IPS DF 4.7 (cell line): ENCODE results near the gene PSRC1.

Experiments
- DNase-seq: peaks from one replicate; pipeline ENCODE4 v3.0.0-alpha.2; 2013; ENCODE audit warnings: low spot score; ENCODE audit errors: extremely low read depth

Gene PSRC1

DNA sequence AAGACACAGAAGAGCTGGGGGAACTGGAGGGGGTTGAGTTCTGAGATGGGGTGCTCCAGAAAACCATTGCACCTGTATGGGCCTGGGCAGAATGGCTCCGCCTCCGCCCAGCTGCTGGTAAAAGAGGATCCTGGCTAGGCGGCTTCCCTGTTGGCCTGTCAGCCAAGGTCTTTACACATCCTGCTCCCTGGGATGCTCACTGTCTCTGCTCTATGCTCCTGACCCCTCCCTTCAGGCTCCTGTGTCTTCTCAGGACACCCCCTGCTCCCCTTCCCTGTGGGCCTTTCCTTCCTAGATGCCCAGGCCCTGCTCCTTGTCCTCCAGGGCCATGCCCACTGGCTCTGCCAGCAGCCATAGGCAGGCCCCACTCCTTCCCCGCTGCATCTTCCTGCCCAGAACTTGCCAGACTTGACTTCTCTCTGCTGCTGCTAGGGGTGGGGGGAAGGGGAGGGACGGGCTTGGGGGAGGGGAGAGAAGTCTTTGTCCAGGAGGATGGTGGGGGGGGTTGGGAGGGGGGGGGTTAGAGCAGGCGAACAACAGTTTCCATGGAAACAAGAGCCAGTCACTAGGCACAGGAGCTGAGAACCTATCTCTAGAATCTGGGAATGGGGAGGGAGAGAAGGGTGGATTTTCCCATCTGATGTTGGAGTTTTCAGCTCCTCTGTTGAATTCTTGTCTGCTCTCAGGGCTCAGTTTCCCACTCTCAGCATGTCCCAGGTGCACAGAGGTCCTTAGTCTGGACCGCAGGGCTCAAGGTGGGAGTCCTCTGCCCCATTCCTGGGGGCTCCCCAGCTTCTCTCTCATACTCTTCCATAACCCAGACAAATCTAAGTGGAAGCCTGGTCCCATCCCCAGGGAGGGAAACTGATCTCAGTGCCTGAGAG lies 23.0 kb downstream of the PSRC1 start:
- no peak for DNase-seq

DNA sequence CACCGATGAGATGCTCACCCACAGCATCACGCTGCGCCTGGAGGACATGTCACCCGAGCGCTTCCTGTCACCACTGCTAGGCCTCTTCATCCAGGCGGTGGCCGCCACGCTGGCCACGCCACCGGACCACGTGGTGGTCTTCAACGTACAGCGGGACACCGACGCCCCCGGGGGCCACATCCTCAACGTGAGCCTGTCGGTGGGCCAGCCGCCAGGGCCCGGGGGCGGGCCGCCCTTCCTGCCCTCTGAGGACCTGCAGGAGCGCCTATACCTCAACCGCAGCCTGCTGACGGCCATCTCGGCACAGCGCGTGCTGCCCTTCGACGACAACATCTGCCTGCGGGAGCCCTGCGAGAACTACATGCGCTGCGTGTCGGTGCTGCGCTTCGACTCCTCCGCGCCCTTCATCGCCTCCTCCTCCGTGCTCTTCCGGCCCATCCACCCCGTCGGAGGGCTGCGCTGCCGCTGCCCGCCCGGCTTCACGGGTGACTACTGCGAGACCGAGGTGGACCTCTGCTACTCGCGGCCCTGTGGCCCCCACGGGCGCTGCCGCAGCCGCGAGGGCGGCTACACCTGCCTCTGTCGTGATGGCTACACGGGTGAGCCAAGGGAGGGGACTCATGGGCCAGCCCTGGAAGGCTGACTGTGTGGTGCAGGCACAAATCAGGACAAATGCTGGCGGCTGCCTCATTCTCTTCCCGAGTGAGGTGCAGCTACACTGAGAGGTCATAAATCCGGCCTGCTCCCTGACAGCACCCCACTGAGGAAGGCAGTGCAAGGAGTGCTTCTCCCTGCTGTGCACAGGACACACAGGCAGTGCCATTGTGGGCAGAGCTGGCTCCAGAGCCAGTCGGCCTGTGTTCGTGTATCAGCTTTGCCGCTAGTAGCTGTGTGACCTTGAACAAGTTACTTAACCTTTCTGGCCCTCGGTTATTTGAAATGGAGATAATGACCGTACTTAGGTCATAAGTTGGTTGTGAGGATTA lies 24.2 kb downstream of the PSRC1 start:
- DNase-seq = no peak

DNA sequence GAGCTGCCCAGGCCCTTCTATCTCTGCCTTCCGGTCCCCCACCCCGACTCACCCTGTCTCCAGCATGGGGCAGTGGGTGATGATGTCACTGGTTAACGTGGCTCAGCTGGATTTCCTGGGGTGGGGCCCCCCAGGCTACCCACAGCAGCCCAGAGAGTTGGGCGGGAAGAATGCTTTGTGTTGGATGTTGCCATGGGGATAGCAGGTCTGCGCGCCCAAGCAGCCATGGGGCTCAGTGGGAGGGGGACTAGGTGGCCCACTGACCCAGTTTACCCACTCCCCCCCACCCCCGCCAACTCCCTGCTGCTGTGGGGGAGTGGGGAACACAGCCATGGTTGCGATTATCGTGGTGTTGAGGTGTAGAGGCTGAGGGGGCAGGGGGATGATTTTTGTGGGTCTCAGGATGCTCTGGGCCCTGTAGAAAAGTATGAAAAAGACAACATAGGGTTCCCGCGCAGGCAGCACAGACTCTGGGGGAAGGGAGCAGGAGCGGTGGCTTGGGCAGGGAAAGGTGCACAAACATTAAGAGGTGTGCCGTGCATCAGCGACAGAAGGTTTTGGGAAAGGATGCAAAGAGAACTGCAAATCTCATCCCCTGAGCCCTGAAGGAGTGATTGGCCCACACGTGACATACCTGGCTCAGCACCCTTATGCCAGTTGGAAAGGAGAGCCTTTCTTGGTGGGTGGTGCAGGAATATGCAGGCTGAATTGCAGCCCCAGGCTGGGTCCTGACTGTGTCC lies 25.1 kb downstream of the PSRC1 start:
- DNase-seq = no peak

DNA sequence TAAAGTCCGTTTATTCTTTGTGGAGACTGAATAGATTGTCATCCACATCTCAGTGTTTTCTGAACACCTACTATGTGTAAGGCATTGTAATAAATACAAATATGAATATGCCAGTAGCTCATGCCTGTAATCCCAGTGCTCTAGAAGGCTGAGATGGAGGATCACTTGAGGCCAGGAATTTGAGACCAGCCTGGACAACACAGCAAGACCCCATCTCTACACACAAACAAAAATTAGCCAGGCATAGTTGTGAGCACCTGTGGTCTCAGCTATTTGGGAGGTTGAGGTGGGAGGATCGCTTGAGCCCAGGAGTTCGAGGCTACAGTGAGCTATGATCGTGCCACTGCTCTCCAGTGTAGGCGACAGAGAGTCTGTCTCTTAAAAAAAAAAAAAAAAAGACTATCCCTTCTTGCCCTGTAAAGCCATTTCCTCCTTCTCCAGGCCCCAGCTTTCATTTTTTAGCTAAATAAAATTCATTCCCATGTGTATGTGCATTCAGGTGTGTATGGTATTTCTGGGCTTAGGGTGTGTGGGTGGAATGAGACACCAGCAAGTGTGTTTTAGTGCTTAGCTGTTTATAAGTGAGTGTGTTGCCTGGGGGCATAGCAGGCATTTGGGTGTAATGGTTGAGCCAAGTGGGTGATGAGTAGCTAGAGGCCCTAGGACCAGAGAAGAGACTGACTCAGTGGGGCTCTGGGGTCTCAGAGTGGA lies 25.8 kb downstream of the PSRC1 start:
- DNase-seq = no peak

DNA sequence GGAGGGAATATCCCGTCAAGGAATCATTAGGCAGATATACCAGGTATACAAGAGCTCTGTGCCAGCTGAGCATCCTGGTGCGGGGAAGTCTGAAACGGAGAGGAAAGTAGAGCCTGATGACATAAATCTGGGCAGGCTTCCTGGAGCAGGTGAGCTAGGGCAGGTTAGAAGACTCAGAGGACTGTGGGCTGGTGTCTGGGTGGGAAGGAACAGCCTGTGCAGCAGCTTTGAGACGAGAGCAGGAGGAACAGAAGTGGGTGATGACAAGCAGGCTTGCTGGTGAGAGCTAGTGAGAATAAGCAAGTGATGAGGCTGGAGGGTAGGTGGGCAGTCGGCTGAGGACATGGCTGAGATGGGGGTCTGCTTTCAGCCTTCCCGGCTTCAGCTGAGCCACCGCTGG lies 26.9 kb downstream of the PSRC1 start:
- DNase-seq = no peak

DNA sequence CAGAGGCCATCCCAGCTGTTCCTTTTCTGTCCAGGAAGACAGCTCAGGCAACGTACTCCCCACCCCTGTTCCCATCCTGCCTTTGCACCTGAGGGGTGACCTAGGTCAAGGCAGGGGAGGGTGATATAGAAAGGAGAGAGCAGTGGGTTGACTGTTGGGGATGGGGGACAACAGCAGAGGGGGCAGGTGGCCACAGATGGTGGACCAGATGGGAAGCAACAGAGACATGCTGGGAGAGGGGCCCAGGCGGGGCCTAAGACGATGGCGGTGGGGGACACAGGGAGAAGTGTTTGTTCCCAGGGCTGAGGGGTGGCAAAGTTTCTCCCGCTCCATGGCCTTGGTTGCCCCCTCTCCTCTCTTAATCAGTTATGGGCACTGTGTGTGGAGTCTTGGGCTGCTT lies 27.3 kb downstream of the PSRC1 start:
- no peak for DNase-seq

DNA sequence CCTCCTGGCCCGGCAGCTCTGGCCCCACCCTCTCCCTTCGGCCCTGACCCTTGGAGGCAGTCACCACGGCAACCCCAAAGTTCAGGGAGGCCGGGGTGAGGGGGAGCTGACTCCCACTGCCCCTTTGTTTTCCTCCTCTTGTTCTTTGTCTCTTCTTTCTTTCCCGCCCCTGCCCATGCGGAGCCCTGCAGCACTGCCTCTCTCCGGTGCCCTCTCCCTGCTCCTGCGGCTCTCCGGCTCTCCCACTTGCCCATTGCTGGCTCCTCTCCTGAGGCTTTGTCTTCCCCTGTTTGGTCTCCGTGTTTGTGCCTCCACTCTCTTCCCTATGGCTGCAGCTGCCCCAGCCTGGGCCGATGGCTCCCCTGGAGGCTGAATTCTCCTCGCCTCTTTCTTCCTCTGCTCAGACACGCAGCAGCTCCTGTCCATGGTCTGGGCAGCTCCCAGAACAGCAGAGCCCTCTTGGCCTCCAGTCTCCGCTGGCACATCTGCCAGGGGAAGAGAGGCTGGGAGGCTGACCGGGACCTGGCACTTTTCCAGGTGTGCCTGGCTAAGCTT lies 27.8 kb downstream of the PSRC1 start:
- DNase-seq = no peak

DNA sequence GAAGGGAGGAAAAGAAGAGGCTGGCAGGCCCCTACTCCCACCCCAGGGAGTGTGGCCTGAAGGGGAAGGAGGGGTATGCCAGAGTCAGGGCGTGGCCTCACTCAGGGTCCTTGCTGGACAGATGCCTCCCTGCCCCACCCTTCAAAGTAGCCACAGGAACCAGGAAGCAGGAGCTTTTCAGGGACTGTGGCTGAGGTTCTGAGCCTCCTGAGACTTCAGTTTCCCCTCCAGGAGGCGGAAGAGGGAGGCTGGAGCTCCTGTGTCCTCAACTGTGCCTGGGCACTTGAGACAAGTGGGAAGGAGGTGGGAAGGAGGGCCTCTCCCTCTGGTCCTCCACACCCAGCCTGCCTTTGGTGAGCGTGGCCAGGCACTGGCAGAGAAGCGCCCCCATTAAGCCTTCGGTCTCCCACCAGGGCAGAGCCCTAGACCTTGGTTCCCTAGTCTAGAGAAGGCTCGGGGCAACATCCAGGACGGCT lies 28.3 kb downstream of the PSRC1 start:
- no peak for DNase-seq

DNA sequence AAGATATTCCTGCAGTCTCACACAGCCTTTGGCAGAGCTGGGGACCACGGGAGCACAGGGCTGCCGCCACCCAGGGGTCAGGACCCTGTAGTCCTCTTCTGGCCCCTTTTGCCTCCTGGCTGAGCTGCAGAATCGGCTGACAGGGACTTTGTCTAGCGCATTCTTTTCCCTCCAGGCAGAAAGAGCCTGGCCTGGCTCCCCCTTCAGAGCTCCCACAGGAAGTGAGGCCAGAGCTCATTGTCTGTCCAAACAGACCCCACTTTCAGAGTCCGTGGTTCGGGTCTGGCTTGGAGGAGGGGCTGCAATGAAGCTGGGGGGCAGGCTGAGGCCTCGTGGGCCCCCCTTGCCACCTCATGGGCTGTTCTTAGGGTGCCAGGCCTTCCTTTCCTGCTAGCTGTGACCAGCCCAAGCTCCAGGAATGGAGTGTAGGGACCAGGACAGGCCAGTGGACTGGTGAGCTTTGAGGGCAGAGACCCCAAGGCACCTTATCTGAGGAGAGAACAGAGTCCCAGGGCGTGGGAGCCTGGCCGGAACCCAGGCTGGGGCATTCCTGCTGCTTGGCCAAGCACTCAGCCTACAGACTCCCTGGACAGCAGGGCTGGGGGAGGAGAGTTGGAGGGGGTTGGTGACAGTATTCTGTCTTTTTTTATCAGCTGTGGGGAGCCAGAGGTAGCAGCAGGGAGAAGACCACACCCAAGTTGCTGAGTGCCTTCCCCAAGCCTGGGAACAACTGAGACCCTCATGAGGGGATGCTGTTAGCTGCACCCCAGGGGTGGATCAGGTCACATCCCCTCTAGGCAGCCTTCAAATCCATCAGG lies 28.9 kb downstream of the PSRC1 start:
- no peak for DNase-seq

DNA sequence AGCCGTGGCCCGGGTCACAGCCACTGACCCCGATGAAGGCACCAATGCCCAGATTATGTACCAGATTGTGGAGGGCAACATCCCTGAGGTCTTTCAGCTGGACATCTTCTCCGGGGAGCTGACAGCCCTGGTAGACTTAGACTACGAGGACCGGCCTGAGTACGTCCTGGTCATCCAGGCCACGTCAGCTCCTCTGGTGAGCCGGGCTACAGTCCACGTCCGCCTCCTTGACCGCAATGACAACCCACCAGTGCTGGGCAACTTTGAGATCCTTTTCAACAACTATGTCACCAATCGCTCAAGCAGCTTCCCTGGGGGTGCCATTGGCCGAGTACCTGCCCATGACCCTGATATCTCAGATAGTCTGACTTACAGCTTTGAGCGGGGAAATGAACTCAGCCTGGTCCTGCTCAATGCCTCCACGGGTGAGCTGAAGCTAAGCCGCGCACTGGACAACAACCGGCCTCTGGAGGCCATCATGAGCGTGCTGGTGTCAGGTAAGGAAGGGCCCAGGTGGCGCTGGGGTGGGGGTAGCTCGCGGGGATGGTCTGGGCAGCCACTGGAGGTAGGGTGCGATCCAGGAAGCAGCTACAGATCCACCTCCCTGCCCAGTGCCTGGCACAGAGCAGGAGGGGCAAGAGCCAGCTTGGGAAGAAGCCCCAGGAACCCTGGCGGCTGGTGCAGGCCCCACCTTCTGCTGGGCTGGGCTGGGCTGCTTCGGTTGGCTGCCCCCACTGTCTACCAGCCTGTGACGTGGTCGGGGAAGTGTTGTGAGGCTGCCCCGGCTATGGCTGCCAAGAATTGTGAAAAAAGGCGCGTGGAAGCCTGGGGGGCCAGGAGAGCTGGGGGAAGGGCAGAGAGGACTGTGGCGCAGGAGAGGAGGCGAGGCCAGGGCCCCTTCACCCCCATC lies 29.8 kb downstream of the PSRC1 start:
- no peak for DNase-seq

DNA sequence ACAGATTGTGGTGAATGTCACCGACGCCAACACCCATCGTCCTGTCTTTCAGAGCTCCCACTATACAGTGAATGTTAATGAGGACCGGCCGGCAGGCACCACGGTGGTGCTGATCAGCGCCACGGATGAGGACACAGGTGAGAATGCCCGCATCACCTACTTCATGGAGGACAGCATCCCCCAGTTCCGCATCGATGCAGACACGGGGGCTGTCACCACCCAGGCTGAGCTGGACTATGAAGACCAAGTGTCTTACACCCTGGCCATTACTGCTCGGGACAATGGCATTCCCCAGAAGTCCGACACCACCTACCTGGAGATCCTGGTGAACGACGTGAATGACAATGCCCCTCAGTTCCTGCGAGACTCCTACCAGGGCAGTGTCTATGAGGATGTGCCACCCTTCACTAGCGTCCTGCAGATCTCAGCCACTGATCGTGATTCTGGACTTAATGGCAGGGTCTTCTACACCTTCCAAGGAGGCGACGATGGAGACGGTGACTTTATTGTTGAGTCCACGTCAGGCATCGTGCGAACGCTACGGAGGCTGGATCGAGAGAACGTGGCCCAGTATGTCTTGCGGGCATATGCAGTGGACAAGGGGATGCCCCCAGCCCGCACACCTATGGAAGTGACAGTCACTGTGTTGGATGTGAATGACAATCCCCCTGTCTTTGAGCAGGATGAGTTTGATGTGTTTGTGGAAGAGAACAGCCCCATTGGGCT lies 30.6 kb downstream of the PSRC1 start:
- no peak for DNase-seq

DNA sequence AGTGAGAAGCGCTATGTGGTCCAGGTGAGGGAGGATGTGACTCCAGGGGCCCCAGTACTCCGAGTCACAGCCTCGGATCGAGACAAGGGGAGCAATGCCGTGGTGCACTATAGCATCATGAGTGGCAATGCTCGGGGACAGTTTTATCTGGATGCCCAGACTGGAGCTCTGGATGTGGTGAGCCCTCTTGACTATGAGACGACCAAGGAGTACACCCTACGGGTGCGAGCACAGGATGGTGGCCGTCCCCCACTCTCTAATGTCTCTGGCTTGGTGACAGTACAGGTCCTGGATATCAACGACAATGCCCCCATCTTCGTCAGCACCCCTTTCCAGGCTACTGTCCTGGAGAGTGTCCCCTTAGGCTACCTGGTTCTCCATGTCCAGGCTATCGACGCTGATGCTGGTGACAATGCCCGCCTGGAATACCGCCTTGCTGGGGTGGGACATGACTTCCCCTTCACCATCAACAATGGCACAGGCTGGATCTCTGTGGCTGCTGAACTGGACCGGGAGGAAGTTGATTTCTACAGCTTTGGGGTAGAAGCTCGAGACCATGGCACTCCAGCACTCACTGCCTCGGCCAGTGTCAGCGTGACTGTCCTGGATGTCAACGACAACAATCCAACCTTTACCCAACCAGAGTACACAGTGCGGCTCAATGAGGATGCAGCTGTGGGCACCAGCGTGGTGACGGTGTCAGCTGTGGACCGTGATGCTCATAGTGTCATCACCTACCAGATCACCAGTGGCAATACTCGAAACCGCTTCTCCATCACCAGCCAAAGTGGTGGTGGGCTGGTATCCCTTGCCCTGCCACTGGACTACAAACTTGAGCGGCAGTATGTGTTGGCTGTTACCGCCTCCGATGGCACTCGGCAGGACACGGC lies 31.4 kb downstream of the PSRC1 start:
- DNase-seq = no peak

DNA sequence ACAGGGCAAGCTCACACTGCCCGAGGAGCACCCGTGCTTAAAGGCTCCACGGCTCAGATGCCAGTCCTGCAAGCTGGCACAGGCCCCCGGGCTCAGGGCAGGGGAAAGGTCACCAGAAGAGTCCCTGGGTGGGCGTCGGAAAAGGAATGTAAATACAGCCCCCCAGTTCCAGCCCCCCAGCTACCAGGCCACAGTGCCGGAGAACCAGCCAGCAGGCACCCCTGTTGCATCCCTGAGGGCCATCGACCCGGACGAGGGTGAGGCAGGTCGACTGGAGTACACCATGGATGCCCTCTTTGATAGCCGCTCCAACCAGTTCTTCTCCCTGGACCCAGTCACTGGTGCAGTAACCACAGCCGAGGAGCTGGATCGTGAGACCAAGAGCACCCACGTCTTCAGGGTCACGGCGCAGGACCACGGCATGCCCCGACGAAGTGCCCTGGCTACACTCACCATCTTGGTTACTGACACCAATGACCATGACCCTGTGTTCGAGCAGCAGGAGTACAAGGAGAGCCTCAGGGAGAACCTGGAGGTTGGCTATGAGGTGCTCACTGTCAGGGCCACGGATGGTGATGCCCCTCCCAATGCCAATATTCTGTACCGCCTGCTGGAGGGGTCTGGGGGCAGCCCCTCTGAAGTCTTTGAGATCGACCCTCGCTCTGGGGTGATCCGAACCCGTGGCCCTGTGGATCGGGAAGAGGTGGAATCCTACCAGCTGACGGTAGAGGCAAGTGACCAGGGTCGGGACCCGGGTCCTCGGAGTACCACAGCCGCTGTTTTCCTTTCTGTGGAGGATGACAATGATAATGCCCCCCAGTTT lies 32.3 kb downstream of the PSRC1 start:
- no peak for DNase-seq

DNA sequence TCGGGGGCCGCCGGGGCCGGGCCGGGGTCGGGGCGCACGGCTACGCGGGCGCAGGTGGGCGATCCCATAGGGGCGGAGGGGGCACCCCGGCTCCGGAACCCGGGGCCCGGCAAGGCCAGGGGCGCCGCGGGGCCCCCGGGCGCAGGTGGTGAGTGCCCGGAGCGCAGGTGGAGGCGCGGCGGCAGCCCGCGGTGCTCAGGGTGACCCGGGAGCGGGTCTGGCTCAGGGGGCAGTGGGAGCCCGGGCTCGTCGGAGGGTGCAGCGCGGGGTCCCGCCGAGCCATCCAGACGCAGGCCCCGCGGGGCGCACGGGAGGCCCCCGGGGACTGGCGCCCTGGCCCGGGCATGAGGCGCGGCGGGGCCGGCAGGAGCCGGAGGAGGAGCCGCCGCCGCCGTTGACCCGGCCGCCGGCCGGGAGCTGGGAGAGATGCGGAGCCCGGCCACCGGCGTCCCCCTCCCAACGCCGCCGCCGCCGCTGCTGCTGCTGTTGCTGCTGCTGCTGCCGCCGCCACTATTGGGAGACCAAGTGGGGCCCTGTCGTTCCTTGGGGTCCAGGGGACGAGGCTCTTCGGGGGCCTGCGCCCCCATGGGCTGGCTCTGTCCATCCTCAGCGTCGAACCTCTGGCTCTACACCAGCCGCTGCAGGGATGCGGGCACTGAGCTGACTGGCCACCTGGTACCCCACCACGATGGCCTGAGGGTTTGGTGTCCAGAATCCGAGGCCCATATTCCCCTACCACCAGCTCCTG lies 33.1 kb downstream of the PSRC1 start:
- DNase-seq = no peak
